ENCODE results near the gene TPPP.

Gene TPPP

GRCh38 chr5:611731-612486 is 81.2 kb downstream of the TPPP start, which contains the start of gene CEP72:
CEP72 (plus strand) TSS chr5:612340; CDS start chr5:612362, 22 bp downstream.
- peak; percentile 45; the same call in 1 of the 2 replicates for TF ChIP-seq TAF1 (IDR thresholded peaks at IDR 0.05; ENCODE audit: low read depth, low read length)
- no peak for TF ChIP-seq SPI1 (IDR thresholded peaks at IDR 0.05; ENCODE audit: low read depth, low read length)
- TF ChIP-seq PAX5 (IDR thresholded peaks at IDR 0.05; ENCODE audit: insufficient read depth, low read length, severe bottlenecking), result no peak
- peak; percentile 69 for FAIRE-seq

GRCh38 chr5:610744-611730 is 82.1 kb downstream of the TPPP start:
- DNase-seq (ENCODE audit: insufficient read length, low spot score) (no peak), FAIRE-seq (peak; percentile 67)
- TF ChIP-seq POLR2A (IDR thresholded peaks at IDR 0.05; ENCODE audit: low read depth, low read length), result no peak
- no peak for TF ChIP-seq PAX5 (IDR thresholded peaks at IDR 0.05; ENCODE audit: insufficient read depth, low read length, severe bottlenecking)
- no peak for TF ChIP-seq TAF1 (IDR thresholded peaks at IDR 0.05; ENCODE audit: low read depth, low read length)
- TF ChIP-seq POLR2AphosphoS5 (IDR thresholded peaks at IDR 0.05; ENCODE audit: low read depth, low read length), result no peak

More at GRCh38 chr5:611731-612486, 81.2 kb downstream of the TPPP start, which contains the start of gene CEP72:
- peak; percentile 97 for DNase-seq (ENCODE audit: insufficient read length, low spot score)

GRCh38 chr5:610011-610743 is 83.0 kb downstream of the TPPP start:
- FAIRE-seq (no peak), DNase-seq (ENCODE audit: insufficient read length, low spot score) (no peak)

More at GRCh38 chr5:610011-610743, 83.0 kb downstream of the TPPP start:
- TF ChIP-seq PAX5 (IDR thresholded peaks at IDR 0.05; ENCODE audit: insufficient read depth, low read length, severe bottlenecking) (no peak), POU2F2 (IDR thresholded peaks at IDR 0.05; ENCODE audit: low read depth, low read length) (no peak), POLR2A (IDR thresholded peaks at IDR 0.05; ENCODE audit: low read depth, low read length) (no peak), TAF1 (IDR thresholded peaks at IDR 0.05; ENCODE audit: low read depth, low read length) (no peak), SPI1 (IDR thresholded peaks at IDR 0.05; ENCODE audit: low read depth, low read length) (no peak), POLR2AphosphoS5 (IDR thresholded peaks at IDR 0.05; ENCODE audit: low read depth, low read length) (no peak)
